CD4-positive, alpha-beta T cell treated with Interleukin-21 for 1 hour (primary cell): ENCODE data around the gene FIGNL2.
"Not testable (repeated sequence)": the region's sequence is repeated elsewhere in the genome, so short reads cannot be mapped to it uniquely, and the experiment has no call there.

Source experiments
- DNase-seq: peaks from one replicate; pipeline ENCODE4 v3.0.0-alpha.2; 2020

FIGNL2 gene

DNA sequence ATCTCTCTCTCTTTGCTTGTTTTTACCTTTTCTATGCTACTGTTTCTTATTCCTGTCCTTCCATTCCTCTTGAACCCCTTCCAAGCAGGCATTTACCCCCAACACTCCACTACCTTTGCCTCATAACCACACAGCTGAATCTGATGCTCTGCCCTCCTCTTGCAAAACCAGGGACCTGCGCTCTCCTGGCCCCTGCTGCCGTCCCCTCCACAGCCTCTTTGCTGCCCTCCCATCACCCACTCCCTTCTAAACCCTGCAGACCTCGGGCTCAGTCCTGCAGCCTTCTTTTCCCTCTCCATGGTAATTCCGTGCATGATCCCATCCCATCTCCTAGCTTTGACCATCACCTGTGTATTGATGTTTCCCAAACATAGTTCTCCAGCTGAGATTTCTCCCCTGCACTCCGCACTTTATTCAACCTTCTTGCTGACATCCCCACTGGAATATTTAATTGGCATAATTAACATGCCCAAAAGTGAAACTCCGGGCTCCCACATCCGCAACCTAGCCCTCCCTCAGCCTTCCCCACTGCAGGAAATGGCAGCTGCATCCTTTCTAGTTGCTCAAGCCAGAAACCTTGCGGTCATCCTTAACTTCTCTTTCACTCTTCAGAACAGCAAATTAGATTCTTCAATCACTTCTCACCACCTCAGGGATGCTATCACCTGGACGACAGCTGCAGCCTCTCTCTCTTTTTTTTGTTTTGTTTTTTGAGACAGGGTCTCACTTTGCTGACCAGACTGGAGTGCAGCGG, 16.0 kb downstream of the FIGNL2 start:
- no peak for DNase-seq

DNA sequence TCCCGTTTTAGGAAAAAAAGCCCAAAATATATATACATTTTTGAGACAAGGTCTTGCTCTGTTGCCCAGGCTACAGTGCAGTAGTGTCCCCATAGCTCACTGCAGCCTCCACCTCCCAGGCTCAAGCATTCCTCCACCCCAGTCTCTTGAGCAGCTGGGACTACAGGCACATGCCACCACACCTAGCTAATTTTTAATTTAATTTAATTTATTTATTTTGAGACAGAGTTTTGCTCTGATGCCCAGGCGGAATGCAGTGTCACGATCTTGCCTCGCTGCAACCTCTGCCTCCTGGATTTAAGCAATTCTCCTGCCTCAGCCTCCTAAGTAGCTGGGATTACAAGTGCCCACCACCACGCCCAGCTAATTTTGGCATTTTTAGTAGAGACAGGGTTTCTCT, 16.7 kb downstream of the FIGNL2 start:
- DNase-seq: not testable (repeated sequence)

DNA sequence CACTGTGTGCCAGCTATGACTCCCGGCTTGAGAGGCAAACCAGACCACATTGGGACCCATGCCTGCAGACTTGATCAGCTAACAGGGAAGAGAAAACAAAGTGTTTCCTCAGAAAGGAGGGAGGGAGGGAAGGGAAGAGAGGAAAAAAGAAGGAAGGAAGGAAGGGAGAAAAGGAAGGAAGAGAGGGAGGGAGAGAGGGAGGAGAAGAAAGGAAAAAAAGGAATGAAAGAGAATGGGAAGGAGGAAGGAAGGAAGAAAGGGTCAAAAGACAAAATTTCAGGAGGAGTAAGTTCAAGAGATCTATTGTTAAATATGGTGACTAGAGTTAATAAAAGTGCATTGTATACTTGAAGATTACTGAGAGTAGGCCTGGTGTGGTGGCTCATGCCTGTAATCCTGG, 18.9 kb downstream of the FIGNL2 start:
- DNase-seq: no peak

DNA sequence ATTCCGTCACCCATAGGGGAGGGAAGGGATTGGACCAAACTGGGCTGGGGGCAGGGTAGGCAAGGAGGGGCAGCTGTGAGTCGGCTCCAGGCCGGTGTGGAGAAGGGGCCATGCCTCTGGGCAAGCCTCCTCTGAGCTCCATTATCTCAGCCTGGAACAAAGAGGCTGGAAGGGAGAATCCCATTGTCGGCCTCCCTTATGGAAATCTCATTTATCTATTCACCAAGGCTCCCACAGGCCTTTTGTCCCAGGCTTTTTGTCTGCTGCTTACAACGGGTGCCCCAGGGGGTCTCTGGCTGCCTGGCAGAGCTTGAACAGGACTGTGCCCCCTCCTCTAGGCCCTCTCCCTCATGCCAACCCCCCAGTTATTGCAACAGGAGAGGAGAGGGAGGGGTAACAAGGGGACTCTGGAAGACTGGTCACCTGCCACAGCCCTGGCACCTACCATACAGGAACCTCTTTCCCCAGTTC, 19.5 kb downstream of the FIGNL2 start:
- no peak for DNase-seq

DNA sequence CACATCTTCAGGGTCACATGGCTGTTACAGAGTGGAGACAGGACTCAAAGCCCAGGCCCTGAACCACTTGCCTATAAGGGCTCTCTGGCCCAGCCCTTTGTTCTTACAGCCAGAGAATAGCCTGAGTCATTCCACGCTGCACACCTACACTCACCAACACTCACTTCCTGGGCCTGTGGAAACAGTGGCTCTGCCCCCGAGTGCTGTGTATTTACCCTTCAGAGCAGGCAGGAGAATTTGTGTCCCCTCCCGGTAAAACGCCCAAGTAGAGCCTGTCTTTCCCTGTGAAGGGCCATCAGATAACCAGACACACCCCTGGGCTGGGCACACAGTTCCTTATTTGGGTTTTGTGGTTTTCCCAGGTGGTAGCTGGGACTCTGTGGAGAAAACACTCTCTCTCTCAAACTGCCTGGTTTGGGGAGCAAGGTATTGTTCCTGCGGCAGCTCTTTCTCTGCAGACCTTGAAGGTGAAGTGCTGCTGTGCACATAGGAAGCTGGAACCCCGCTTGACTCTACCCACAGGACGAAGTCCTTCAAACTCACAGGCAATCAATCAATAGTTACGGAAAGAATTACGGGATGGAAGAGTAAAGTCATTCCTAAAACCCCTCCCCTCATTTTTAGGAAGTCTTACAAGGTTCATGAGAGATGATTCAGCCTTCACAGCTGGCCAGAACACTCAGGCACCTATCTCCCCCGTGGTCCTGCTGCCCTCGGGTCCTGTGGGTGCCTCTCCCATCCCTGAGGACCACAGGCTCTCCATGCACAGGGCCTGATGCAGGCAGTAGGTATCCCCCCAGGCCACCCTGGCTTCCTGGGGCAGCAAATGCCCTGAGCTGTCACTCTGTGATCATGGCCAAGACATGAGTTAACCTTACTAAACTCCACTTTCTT, 20.3 kb downstream of the FIGNL2 start:
- no peak for DNase-seq

DNA sequence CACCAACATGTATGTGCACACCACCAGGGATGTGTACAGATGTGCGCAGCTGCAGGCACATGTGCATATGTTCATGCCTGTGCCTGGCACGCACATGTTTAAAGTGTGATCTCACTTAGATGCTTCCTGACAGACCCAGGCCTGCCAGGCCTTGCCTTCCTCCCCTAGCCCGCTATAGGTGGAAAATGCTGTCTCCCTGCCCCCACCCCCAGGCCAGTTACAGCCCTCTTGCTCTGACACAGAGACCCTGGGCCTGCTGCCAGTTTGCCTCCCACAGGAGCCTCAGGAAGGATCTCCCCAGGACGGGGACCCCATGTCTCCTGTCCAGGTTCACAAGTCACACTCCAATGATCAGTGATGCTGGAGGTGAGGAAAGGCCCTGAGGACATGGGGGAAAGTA, 21.6 kb downstream of the FIGNL2 start:
- no peak for DNase-seq

DNA sequence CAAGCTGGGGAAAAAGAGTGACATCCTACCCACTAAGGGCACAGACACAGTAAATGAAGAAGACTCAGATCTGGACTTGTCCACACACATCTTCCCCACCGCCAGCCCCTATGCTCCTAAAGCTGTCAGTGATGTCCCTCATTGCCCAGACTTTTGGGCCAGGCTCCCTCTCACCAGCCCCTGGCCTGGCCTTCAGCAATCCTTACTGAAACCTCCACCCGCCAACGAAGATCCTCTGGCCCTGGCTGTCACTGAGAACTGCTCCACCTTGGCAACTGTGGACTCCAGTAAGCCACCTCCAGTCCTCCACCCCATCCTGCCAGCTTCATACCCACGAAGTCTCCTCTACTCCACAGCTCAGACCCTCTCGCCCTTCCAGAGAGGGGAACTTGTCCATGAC, 23.3 kb downstream of the FIGNL2 start:
- DNase-seq: no peak

DNA sequence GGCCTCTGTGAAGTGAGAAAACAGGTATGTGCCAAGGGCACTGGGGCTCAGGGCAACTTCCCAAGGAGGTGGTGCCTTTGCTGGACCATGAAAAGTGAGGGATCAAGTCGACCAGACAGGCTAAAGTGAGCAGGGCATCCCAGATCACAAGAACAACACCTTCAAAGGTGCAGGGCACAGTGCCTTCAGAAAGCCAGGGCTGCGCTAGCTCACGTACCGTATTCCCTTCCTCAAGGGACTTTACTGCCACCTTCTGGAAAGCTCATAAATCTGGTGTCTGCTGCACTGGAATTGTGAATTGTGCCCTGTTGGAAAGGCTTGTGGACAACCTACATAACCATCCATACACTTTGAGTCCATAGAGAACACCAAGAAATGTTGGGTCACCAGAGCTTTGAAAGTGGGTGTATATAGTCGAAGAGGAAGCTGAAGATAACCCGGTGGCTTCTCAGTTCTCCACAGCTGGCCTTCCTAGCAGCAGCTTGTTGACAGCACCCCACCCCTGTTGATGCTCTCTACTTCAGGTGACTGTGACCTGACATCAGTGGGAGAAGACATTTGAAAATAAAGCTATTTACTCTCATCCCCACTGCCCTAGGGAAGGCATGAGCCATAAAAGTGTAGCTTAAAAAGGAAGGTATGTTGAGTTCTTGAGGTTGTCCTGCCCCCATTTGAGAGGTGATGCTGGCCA, 24.5 kb downstream of the FIGNL2 start:
- DNase-seq: peak; percentile 52

DNA sequence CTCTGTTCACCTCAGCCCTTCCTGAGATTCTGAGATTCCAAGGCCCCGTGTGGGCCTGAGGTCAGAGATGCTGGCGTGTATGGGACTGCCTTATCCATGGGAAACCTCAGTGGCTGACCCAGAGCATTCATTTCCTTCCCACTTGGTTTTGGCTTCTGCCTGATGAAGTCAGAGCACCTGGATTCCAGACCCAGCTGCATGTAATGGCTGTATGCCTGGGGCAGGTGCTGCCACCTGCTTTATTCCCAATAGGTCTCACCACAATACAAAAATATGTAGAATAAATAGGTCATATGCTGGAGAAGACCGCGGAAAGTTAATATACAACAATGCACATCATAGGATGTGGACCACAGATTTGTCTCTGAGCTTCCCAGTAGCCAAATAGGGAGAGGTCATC, 25.6 kb downstream of the FIGNL2 start:
- DNase-seq: no peak

DNA sequence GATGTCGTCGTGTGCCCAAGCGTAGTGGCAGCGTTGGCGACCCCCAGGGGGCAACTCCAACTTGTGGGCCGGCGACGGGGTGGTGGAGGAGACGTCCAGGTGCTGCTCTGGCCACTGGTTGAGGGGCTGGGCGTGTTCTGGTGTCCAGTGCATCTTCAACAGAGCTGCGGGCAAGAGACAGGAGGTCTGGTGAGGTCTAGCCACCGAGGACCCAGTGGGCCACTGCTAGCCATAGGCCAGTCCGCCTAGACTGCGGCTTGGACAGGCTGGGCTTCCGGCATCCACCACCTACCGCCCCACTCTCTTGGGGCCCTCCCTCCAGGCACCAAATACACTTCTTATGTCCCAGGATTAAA, 26.3 kb downstream of the FIGNL2 start:
- DNase-seq: no peak

DNA sequence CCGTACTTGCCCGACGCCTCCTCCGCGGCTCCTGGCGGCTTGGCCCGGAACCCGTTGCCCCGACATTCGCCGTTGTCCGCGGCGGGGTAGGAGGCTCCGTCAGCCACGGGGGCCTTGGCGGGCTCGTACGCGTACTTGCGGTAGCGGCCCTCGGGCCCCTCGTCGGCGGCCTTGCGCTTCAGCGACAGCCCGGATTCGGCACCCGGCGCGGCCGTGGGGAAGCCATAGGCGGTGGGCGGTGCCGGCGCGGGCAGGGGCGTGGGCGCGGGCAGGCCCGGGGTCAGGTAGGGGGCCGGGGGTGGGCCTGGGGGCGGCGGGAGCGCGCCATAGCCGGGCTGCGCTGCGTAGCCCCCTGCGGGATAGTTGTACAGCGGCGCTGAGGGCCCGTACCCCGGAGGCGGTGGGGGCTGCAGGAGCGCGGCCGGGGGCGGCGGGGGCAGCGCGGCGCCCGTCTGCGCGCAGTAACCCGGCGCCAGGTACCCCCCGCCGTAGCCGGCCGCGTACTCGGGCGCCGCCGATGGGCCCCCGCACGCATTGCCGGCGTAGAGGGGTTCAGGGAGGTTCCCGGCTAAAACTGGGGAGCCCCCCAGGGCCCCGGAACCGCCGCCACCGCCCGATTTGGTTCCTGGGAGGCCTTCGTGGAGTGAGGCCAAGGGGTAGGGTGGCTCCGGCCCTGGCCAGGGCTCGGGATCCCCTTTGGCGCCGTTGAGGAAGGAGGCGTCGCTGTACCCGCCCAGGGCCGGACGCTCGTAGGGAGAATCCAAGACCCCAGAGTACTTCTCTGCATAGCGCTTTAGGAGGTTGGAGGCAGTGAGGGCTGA, 26.9 kb downstream of the FIGNL2 start:
- no peak for DNase-seq

DNA sequence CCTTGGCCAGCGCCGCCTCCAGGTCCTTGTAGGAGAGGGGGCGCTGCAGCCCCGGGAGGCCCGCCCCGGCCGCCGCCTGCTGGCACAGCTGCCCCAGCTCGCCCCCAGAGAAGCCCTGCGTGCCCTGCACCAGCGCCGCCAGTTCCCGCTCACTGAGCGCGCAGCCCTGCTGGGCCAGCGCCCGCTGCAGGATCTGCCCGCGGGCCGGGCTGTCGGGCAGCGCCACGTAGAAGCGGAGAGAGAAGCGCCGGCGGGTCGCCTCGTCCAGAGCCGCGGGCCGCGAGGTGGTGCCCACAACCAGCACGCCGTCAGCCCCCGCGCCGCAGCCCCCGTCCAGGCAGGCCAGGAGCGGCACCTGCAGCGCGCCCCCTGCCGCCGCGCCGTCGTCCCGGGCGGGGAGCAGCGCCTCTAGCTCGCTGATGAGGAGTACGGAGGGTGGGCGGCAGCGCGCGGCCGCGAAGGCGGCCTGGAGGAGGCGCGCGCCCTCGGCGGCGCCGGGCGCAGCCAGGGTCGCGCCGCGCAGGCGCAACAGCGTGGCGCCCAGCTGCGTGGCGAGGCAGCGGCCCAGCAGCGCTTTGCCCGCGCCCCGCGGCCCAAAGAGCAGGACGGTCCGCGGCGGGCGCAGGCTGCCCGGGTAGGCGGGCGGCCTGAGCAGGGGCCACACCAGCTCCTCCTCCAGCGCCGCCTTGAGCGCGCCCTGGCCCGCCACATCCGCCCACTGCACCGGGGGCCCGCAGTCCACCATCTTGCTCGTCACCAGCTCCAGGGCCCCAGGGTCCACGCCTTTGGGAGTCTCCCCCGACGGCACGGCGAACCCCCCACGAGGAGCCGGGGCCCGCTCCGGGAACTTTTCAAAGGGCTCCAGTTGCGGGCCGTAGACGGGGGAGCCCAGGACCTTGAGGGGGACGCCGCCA, 27.7 kb downstream of the FIGNL2 start:
- DNase-seq: peak; percentile 83

DNA sequence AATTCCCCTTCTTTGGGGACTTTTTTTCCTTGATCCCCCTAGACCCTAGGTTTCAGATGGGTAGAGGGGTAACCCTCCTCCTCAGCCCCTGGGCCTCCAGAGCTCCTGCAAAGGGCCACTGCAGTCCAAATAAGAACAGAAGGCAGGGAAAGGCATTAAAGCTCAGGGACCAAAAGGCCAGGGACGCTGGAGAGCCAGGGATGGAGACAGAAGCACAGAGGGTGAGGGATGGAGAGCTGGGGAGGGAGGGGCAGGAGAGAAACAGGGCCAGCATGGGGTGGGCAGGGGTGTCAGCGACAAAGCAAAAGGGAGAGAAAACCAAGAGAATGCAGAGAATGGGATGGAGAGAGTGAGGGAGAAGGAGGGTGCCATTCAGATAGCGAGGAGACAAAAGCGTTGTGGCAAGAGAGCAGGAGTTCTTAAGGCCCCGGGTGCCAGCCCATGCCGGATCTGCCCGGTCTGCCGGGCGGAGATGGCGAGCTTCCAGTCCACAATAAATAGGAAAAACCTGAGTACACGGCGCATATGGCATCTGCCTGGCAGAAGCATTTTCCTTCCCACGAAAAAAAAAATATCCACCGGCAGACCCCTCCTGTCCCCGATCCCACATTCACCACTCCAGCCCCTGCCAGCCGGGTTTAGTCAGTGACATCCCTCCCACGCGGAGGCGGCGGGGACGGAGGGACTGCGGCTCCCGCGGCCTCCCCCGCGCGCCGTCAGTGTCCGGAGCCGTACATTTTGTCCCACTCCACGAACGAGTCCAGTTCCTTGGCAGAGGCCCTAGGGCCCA, 28.6 kb downstream of the FIGNL2 start:
- no peak for DNase-seq

DNA sequence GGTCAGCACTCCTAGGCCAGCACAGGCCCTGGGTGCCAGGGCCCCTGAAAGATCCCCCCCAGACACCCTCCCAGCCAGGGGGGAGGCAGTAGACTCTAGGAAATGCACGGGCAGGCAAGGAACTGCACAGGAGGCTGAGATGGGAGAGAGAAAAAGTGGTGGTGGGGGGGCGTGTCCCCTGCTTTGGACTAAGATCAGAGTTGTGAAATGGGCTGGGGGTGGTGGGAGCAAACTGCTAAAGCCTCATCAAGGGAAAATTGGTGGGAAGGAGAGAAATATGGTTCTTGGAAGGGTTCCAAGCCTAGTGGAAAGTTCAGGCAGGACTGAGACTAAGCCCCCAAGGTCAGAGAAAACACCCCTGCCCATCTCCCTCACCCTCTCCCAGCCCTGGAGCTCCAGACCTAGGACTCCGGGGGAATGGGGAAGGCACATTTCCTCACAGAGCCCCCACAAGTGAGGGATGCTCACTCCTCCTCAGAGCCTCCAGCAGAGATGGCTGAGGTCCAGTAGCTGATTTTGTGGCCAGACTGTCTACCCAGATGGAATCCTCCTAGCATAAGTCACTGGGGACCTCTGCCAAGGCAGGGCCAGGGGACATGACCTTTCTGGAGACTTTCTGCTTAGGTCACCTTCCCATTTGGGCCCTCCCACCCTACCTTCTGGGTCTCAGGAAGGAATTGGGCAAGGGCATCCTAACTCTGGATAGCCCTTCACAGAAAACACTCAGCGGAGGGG, 29.8 kb downstream of the FIGNL2 start:
- no peak for DNase-seq

DNA sequence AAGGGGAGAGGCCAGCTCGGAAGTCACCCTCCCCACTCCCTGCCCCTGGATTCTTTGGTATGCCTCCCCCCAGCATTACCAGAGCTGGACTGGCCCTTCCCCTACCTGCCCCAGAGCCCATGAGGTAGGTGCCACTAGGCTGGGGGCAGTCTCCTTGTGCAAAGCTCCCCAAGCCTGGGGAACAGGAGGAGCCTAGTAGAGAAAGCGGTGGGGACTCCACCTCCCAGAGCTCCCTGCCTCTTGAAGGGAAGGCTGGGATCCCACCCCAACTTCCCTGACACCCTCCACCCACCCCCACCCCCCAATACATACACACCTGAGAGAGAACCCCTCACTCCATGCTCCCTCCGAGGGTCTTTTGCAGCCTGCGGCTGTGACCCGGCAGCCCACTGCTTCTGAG, 30.4 kb downstream of the FIGNL2 start:
- no peak for DNase-seq

DNA sequence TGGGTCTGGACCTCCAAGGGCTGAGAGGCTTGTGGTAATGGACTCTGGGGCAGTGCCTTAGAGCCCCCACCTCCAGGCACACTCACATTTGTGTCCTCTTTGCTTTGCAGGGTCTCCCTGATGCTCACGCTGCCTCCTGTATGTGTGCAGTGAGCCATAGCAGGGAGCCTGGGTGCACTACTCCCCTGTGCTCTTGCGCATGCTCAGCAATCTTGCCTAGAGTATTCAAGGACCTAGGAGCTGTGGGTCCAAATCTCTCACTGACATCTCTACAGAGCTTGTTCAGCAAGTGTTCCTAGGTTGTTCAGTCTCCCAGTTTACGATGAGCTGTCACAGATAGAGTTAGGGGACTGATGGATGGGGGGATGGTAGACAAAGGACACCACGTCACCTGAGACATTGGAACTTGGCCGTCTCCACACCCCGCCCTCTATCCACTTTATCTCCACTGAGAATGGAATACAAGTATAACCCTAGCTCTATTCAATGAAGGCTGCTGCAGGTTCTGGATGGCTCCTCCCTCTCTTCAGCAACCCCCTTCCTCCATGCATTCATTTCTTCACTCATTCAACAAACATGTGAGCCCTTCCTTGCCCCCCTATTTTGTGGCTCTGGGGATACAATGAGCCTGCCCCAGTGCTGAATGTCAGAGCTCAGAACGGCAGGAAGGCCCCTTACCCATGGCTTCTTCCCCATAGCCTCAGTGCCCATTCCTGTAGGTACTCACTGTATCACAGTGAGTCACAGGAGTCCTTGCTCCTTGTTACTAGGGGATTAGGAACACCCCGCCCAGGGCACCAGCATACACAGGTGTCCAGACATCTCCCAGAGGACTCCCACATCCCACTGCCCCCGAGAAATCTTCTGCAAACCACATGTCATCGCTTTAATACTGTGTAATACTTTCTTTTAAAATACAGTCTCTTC, 31.2 kb downstream of the FIGNL2 start:
- DNase-seq: no peak

DNA sequence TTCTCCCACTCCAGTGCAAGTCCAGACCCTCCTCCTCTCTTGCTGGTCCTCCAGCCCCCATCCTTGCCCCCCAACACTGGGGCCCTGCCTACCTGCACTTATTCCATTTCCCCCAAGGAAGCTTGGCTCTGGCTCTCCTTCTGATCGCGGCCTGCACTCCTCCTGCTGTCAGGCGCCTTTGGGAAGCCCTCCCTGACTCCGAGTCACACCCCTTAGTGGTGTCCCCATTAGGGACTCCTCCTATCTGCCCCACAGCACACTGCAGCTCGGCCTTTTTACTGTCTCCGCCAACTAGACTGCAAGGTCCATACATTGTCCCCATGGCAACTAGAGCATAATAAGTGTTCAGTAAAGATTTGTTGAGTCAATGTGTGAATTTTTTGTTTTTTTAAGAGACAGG, 32.9 kb downstream of the FIGNL2 start:
- no peak for DNase-seq

DNA sequence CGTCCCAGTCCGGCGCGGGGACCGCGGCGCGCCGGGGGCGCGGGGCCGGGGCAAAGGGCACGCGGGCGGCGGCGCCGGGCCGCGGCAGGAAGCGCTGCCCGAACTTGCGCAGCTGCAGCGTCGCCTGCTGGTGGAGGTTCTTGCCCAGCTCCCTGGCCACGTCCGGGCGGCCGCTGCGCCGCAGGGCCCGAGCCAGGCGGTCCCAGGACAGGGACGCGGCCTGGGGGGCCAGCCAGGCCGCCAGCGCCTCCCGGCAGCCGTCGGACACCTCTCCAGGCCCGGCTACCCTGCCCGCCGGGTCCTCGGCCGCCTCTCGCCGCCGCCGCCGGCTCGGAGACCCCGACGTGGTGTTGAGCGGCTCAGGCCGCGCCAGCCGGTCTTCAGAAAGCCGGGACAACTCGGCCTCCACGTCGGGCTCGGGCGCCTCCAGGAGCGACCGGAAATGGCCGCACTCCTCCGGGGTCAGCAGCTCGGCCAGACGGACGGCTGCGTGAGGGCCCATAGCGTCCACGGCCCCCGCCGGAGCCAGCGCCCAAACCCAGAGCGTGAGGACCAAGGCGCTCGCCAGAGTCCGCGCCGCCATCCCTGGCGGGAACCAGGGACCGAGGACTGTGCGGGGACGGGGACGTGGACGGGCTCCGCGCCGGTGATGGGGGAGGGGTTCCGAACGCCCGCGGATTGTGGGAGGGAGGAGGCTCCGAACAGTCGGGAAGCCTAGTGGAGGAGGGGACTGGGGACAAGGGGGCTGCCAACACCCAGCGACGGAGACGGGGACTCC, 34.0 kb downstream of the FIGNL2 start:
- DNase-seq: peak; percentile 69
